HG03103 (cell line): Measurements from ENCODE around the gene FBXL13.
"Not testable (repeated sequence)": the region's sequence is repeated elsewhere in the genome, so short reads cannot be mapped to it uniquely, and the experiment has no call there.

Experiments
- ATAC-seq: cut with Tn5 transposase; IDR thresholded peaks from one replicate; pipeline ENCODE4 v1.9.1; 2021; ENCODE audit warnings: low read depth; ENCODE audit not compliant: unreplicated experiment

The FBXL13 gene

GRCh38 chr7:102908676-102909075, 165.9 kb downstream of the FBXL13 start:
- ATAC-seq = no peak

- not testable (repeated sequence) for ATAC-seq
Measured at GRCh38 chr7:102903576-102903975, 171.0 kb downstream of the FBXL13 start.

- not testable (repeated sequence) for ATAC-seq
Measured at GRCh38 chr7:102902052-102902451, 172.5 kb downstream of the FBXL13 start.

GRCh38 chr7:102898532-102898859, 176.1 kb downstream of the FBXL13 start:
- ATAC-seq = no peak

- no peak for ATAC-seq
Measured at GRCh38 chr7:102897856-102898531, 176.6 kb downstream of the FBXL13 start.

- no peak for ATAC-seq
Measured at GRCh38 chr7:102897211-102897631, 177.4 kb downstream of the FBXL13 start.

GRCh38 chr7:102896585-102896984, 178.0 kb downstream of the FBXL13 start:
- ATAC-seq = no peak

GRCh38 chr7:102895602-102896001, 179.0 kb downstream of the FBXL13 start:
- ATAC-seq = no peak

GRCh38 chr7:102892631-102893278, 181.8 kb downstream of the FBXL13 start:
- no peak for ATAC-seq

- ATAC-seq = no peak
Measured at GRCh38 chr7:102891693-102892261, 182.8 kb downstream of the FBXL13 start.

GRCh38 chr7:102890971-102891692, 183.5 kb downstream of the FBXL13 start:
- ATAC-seq = no peak

- no peak for ATAC-seq
Measured at GRCh38 chr7:102890292-102890970, 184.2 kb downstream of the FBXL13 start.

GRCh38 chr7:102889851-102890250, 184.7 kb downstream of the FBXL13 start:
- no peak for ATAC-seq

GRCh38 chr7:102888561-102889233, 185.9 kb downstream of the FBXL13 start:
- ATAC-seq = no peak

- ATAC-seq = no peak
Measured at GRCh38 chr7:102883098-102883860, 191.3 kb downstream of the FBXL13 start.

- no peak for ATAC-seq
Measured at GRCh38 chr7:102875700-102876295, 198.8 kb downstream of the FBXL13 start.

GRCh38 chr7:102874966-102875365, 199.6 kb downstream of the FBXL13 start:
- ATAC-seq = no peak

GRCh38 chr7:102874166-102874829, 200.3 kb downstream of the FBXL13 start:
- ATAC-seq = no peak
